Spleen (tissue), 11 donors: ENCODE results near the gene DNAH9. TPM values are rescaled to one million over a fixed set of nuclear protein-coding genes. Genes with fewer than 3 reads are reported as not detected.

Source experiments
- DNase-seq: peaks from one replicate; pipeline ENCODE4 v3.0.0-alpha.2; 2020
- H3K27ac ChIP-seq, 8 donors: fragments of 200-600 bp; sonication (generic) in 7 of 8; 1 replicate in 4 of 8; 2 replicates in 4 of 8; pipeline versions ENCODE4 v1.5.0 to v1.8.0; 2016 to 2021; ENCODE audit warnings: inconsistent platforms in 4 of 8, mild to moderate bottlenecking in 4 of 8, moderate library complexity in 1 of 8
- H3K27me3 ChIP-seq, 7 donors: fragments of 200-600 bp; sonication (generic) in 6 of 7; replicated peaks in 1 of 7; 1 replicate in 4 of 7; 2 replicates in 3 of 7; pipeline versions ENCODE4 v1.5.0 to v1.8.0; 2016 to 2021; ENCODE audit warnings: inconsistent platforms in 3 of 7, mild to moderate bottlenecking in 1 of 7
- H3K36me3 ChIP-seq, 6 donors: fragments of 200-600 bp; sonication (generic) in 5 of 6; 1 replicate in 4 of 6; 2 replicates in 2 of 6; pipeline versions ENCODE4 v1.5.0 to v1.8.0; 2016 to 2021; ENCODE audit warnings: inconsistent platforms in 2 of 6
- H3K4me1 ChIP-seq, 6 donors: fragments of 200-600 bp; sonication (generic) in 5 of 6; 1 replicate in 3 of 6; 2 replicates in 3 of 6; pipeline versions ENCODE4 v1.5.0 to v1.8.0; 2016 to 2021; ENCODE audit warnings: inconsistent platforms in 3 of 6
- H3K4me3 ChIP-seq, 8 donors: fragments of 200-600 bp; sonication (generic) in 7 of 8; 1 replicate in 4 of 8; 2 replicates in 4 of 8; pipeline versions ENCODE4 v1.5.0 to v1.8.0; 2016 to 2021; ENCODE audit warnings: inconsistent platforms in 4 of 8, mild to moderate bottlenecking in 4 of 8, moderate library complexity in 2 of 8
- H3K9me3 ChIP-seq, 8 donors: fragments of 200-600 bp; sonication (generic) in 7 of 8; 1 replicate in 4 of 8; 2 replicates in 4 of 8; pipeline versions ENCODE4 v1.5.0 to v1.8.0; 2016 to 2021; ENCODE audit warnings: inconsistent platforms in 4 of 8
- POLR2A ChIP-seq, 3 donors: fragments of 450-650 bp; IDR thresholded peaks; one replicate each; pipeline ENCODE4 v1.5.1; 2017; ENCODE audit warnings: antibody characterized with exemption in 3 of 3, mild to moderate bottlenecking in 1 of 3
- POLR2AphosphoS5 ChIP-seq, 3 donors: sonication (generic); formaldehyde crosslinking; IDR thresholded peaks; one replicate each; pipeline ENCODE4 v1.5.1; 2017; ENCODE audit warnings: antibody characterized with exemption in 3 of 3
- WGBS, 5 donors: extraction: QIAGEN DNeasy Blood & Tissue Kit in 3 of 5; methylation state at CpG; one replicate each; pipeline versions ENCODE4 v1.1.5 to v1.1.7; 2013 to 2018; 5-methylcytosine and 5-hydroxymethylcytosine counted together
- intact Hi-C: fragments of 100-400 bp; cut with DNase I; formaldehyde crosslinking; loops from one replicate; pipeline ENCODE4 v1.15.0; 2023; ENCODE audit warnings: low total_unique reads
- polyA plus RNA-seq, 3 donors: library from polyadenylated mRNA; stranded (reverse); fragments of 200-250 nt; gene quantifications; one replicate each; pipeline ENCODE4 v1.2.1, GENCODE V29; 2013
- total RNA-seq, 7 donors: library from RNA; depleted of rRNA in 3 of 7; stranded (reverse); fragments of >200 nt in 3 of 7; fragmentation: NEBNext Ultra II Directional in 4 of 7; extraction: Animal tissue kit (Norgen Biotek cat#: 25700) in 4 of 7; gene quantifications; one replicate each; pipeline versions ENCODE4 v1.1.0 to v1.2.1, GENCODE V29; 2016 to 2021
- TF ChIP-seq, protein P1 (sequence below), 11 experiments: fragments of 200-600 bp in 7 of 11; fragments of 450-650 bp in 4 of 11; sonication (generic) in 4 of 11; IDR thresholded peaks in 8 of 11; conservative IDR thresholded peaks in 3 of 11; 1 replicate in 7 of 11; 2 replicates in 4 of 11; pipeline versions ENCODE4 v1.4.0 to v1.8.0; 2016 to 2021; ENCODE audit warnings: antibody characterized with exemption in 11 of 11, inconsistent platforms in 4 of 11, mild to moderate bottlenecking in 1 of 11
- donor health status: healthy with polysubstance abuse.
- donor health status: DM: no; HTN: no; CAD: no; lungs with moderate emphysema.
- donor health status: DM: no; HTN: no; CAD: no.
- donor health status: Bipolar disorder and iron deficiency.
- donor health status: healthy.
- donor health status: DM: no; HTN: no; CAD: no.
- donor health status: DM: yes; HTN: yes; CAD: no.

Gene DNAH9
- total and polyA plus RNA-seq, 10 donors = 0.06 to 0.92 (median 0.22) TPM; not detected in 2

DNA sequence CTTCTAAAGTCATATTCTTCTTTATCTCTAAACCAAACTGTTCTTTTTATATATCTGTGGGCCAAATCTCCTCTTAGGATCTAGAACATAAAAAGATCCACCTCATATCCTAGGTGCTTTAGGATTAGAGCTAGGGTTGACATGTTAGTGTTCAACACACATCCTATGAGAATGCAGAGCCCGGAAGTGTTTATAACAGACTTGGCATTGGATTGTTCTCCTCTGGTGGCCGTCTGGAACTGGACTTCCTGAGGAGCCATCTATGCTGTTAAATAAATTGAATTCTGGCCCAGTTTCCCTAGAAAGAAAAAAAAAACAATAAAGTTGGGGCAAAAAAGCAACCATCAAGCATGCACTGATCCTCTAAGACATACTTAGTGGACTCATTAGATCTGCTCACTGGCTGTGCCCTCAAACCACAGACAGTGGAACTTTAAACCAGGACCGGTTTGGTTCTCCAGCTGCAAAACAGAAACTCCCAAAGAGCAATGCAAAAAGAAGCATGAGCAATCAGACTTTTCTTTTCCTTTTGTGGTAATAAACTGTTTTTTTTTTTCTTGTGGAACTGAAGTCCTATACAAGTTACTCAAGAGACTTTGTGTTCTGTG is 216.5 kb downstream of the DNAH9 start:
- intact Hi-C loops = no loop called here
- 52 to 61% (median 58%) methylated on average over 3 of the region's 3 CpGs for whole genome bisulfite sequencing, 5 donors

DNA sequence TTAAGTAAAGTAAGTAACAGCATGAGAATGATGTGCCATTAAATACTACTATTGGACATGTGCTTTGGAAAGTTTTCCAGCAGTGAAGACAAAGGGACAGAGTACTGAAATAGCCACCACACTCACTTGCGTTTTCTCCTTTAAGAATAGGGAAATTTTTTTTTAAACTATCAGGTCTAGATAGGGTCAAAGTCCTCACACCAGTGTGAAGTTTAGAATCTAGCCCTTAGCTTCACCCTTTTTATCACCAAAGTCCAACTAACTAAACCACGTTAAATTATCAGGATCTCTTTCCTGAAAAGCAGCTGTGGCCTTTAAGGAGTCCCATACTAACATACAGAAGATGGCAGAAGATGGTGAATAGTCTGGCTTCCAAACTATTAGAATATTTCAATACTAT is 218.1 kb downstream of the DNAH9 start:
- no peak for DNase-seq
- Histone ChIP-seq H3K4me1 (peaks cover 0 to 4% (median 0%) of the 10 kb centered on the region in 6 donors), H3K4me3 (no peak overlapping the region), H3K9me3 (no peaks in the 10 kb centered on the region), H3K27me3 (no peaks in the 10 kb centered on the region), H3K27ac (no peak overlapping the region), H3K36me3 (no peaks in the 10 kb centered on the region)
- 77 to 84% (median 82%) methylated on average over 2 of the region's 2 CpGs for WGBS, 5 donors
- intact Hi-C loops = no loop called here
- TF ChIP-seq, protein P1, sequence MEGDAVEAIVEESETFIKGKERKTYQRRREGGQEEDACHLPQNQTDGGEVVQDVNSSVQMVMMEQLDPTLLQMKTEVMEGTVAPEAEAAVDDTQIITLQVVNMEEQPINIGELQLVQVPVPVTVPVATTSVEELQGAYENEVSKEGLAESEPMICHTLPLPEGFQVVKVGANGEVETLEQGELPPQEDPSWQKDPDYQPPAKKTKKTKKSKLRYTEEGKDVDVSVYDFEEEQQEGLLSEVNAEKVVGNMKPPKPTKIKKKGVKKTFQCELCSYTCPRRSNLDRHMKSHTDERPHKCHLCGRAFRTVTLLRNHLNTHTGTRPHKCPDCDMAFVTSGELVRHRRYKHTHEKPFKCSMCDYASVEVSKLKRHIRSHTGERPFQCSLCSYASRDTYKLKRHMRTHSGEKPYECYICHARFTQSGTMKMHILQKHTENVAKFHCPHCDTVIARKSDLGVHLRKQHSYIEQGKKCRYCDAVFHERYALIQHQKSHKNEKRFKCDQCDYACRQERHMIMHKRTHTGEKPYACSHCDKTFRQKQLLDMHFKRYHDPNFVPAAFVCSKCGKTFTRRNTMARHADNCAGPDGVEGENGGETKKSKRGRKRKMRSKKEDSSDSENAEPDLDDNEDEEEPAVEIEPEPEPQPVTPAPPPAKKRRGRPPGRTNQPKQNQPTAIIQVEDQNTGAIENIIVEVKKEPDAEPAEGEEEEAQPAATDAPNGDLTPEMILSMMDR (IDR thresholded peaks at IDR 0.05 in 8 of 11, conservative IDR thresholded peaks at IDR 0.05 in 3 of 11) = no peak
- TF ChIP-seq POLR2AphosphoS5 (IDR thresholded peaks at IDR 0.05) (no peak), POLR2A (IDR thresholded peaks at IDR 0.05) (no peak)

More for the DNA sequence above, 216.5 kb downstream of the DNAH9 start:
- H3K27me3 ChIP-seq = no peaks in the 10 kb centered on the region
- H3K9me3 ChIP-seq = no peaks in the 10 kb centered on the region
- peak overlapping the region in 1 of 8 donors; percentile 11 for H3K27ac ChIP-seq
- H3K4me1 ChIP-seq = peaks cover 0 to 4% (median 0%) of the 10 kb centered on the region in 6 donors
- no peaks in the 10 kb centered on the region for H3K36me3 ChIP-seq
- TF ChIP-seq POLR2AphosphoS5 (IDR thresholded peaks at IDR 0.05) = no peak
- TF ChIP-seq, protein P1 (IDR thresholded peaks at IDR 0.05 in 8 of 11, conservative IDR thresholded peaks at IDR 0.05 in 3 of 11) = no peak
- TF ChIP-seq POLR2A (IDR thresholded peaks at IDR 0.05) = no peak
- DNase-seq = no peak
- H3K4me3 ChIP-seq = no peak overlapping the region

DNA sequence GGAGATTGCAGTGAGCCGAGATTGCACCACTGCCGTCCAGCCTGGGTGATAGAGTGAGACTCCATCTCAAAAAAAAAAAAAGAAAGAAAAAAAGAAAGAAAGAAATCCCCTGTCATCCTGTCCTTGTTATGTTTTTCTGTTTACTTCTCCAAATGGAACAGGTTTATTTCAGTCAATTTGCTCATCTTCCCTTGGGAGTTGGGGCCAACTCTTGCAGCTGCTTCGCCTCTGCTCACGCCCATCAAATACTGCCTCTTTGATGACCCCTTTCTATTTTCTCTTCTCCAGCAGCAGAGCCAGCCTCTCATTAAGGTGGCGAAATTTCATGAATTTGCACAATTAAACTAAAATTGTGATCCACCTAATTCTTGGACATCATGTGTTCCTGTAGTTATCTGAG is 225.6 kb downstream of the DNAH9 start:
- intact Hi-C loops = no loop called here
- no peak for TF ChIP-seq POLR2AphosphoS5 (IDR thresholded peaks at IDR 0.05)
- no peak for TF ChIP-seq POLR2A (IDR thresholded peaks at IDR 0.05)
- TF ChIP-seq, protein P1 (IDR thresholded peaks at IDR 0.05 in 8 of 11, conservative IDR thresholded peaks at IDR 0.05 in 3 of 11) = no peak
- 71 to 96% (median 88%) methylated on average over 5 of the region's 5 CpGs for WGBS, 5 donors

DNA sequence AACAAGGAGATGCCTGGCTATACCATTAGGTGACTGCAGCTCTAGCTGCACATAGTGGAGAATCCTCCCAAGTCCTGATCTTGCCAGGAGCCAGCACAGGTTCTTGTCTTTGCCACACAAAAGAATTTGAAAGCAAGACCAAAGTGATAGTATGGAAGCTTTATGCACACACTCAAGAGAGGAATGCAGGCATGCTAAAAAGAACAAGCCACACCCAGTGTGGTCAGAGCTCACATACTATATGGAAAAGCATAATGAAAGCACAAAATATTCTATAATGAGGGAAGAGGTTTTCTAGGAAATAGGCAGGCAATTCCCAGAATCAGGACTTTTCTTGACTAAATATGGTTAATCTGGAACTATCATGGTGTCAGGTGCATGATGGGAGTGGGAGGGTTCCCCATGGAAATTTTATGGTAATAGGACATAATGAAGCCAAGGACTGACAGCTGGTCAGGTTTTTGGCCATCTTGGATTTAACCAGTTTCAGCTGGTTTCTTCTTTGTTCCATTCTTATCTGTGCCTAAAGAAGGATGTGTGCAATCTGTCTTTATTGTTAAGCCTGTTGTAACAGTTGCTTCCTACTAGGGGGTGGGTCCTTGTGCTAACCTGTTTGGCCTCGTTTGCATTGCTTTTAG is 227.4 kb downstream of the DNAH9 start:
- H3K4me1 ChIP-seq = no peaks in the 10 kb centered on the region
- TF ChIP-seq, protein P1 (IDR thresholded peaks at IDR 0.05 in 8 of 11, conservative IDR thresholded peaks at IDR 0.05 in 3 of 11) = no peak
- TF ChIP-seq POLR2A (IDR thresholded peaks at IDR 0.05) (no peak), POLR2AphosphoS5 (IDR thresholded peaks at IDR 0.05) (no peak)
- H3K27me3 ChIP-seq = no peaks in the 10 kb centered on the region
- H3K27ac ChIP-seq = no peak overlapping the region
- intact Hi-C loops = no loop called here
- 40 to 67% (median 42%) methylated on average over 1 of the region's 1 CpG for WGBS, 5 donors
- DNase-seq = no peak
- H3K4me3 ChIP-seq = no peak overlapping the region
- no peaks in the 10 kb centered on the region for H3K36me3 ChIP-seq
- H3K9me3 ChIP-seq = peaks cover 0 to 8% (median 0%) of the 10 kb centered on the region in 8 donors

More for the DNA sequence above, 225.6 kb downstream of the DNAH9 start:
- Histone ChIP-seq H3K9me3 (peaks cover 0 to 6% (median 0%) of the 10 kb centered on the region in 8 donors), H3K27ac (no peak overlapping the region), H3K4me1 (no peaks in the 10 kb centered on the region), H3K36me3 (no peaks in the 10 kb centered on the region), H3K27me3 (no peaks in the 10 kb centered on the region), H3K4me3 (no peak overlapping the region)
- DNase-seq = no peak
